WERI-Rb-1 (cell line): ENCODE measurements around the gene NAV2.

Experiments used
- DNase-seq: peaks from one replicate; pipeline ENCODE4 v3.0.0-alpha.2; 2020
- H3K27ac ChIP-seq: fragments of 250-450 bp; sonication (Bioruptor Pico); 2 replicates; pipeline ENCODE4 v1.5.1; 2020; ENCODE audit warnings: mild to moderate bottlenecking, moderate library complexity
- H3K27me3 ChIP-seq: fragments of 250-450 bp; sonication (Bioruptor Pico); 2 replicates; pipeline ENCODE4 v1.5.1; 2021; ENCODE audit warnings: mild to moderate bottlenecking, low read depth, moderate library complexity; ENCODE audit not compliant: insufficient read depth, severe bottlenecking
- H3K36me3 ChIP-seq: fragments of 250-450 bp; sonication (Bioruptor Pico); 2 replicates; pipeline ENCODE4 v1.5.1; 2020; ENCODE audit warnings: mild to moderate bottlenecking, moderate library complexity
- H3K4me3 ChIP-seq: 2 replicates; pipeline ENCODE4 v1.5.1; 2011; ENCODE audit warnings: low read depth, mild to moderate bottlenecking, control low read depth, low read length
- H3K9me3 ChIP-seq: fragments of 250-450 bp; sonication (Bioruptor Pico); 2 replicates; pipeline ENCODE4 v1.5.1; 2021; ENCODE audit warnings: mild to moderate bottlenecking, moderate library complexity; ENCODE audit not compliant: severe bottlenecking
- CTCF ChIP-seq: IDR thresholded peaks from 2 replicates; pipeline ENCODE4 v1.5.1; 2011; ENCODE audit warnings: low read depth, mild to moderate bottlenecking, control low read depth, inconsistent platforms, low read length

Gene NAV2

GRCh38 chr11:20114588-20114987, 402.0 kb downstream of the NAV2 start:
- no peaks in the 10 kb centered on the region for H3K9me3 ChIP-seq
- no peaks in the 10 kb centered on the region for H3K27me3 ChIP-seq
- H3K27ac ChIP-seq, result no peak overlapping the region
- H3K4me3 ChIP-seq, result no peak overlapping the region
- no peak for TF ChIP-seq CTCF
- H3K36me3 ChIP-seq, result peaks cover 91% of the 10 kb centered on the region
- DNase-seq, result no peak

- Histone ChIP-seq H3K36me3 (peaks cover 76% of the 10 kb centered on the region), H3K27me3 (no peaks in the 10 kb centered on the region), H3K9me3 (no peaks in the 10 kb centered on the region), H3K27ac (no peak overlapping the region), H3K4me3 (no peak overlapping the region)
- TF ChIP-seq CTCF, result no peak
- DNase-seq, result no peak
These were observed 404.2 kb downstream of the NAV2 start for GRCh38 chr11:20116825-20117224.

DNA sequence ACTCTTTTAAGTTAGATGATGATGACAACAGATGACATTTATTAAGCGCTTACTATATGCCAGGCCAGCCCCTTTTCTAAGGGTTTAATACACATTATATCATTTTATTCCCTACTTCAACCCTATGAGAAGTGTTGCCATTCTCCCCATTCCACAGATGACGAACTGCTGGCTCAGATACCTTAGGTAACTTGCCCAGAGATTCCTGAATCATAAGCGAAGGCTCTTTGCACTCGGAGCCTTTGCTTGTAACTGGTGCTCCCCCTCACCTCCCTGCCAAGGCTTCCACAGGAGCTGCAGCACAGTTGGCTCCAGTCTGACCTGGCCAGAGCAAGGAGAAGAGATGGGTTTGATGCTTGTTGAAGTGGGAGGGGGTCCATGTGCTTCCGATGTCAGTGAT, 404.7 kb downstream of the NAV2 start:
- DNase-seq, result no peak
- TF ChIP-seq CTCF, result no peak
- Histone ChIP-seq H3K4me3 (no peak overlapping the region), H3K27me3 (no peaks in the 10 kb centered on the region), H3K27ac (no peak overlapping the region), H3K9me3 (no peaks in the 10 kb centered on the region), H3K36me3 (peaks cover 72% of the 10 kb centered on the region)

DNA sequence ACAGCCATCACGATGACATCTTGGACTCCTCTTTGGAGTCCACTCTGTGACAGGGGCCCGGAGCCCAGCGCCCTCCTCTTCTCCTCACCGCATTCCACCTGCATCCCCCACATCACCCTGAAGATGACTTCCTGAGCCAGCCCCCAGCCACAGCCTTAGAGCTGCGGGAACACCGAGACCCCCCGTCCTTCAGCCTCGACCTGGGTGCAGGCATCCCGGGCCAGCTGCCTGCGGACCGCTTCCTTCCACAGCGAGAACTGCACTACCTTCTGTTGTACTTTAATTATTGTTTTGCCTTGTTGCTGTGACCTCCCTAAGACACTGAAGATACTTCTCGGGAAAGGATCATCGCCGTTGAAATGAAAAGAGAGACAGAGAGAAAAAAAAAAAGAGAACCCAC, 405.6 kb downstream of the NAV2 start:
- H3K4me3 ChIP-seq, result no peak overlapping the region
- no peak for TF ChIP-seq CTCF
- DNase-seq, result no peak

DNA sequence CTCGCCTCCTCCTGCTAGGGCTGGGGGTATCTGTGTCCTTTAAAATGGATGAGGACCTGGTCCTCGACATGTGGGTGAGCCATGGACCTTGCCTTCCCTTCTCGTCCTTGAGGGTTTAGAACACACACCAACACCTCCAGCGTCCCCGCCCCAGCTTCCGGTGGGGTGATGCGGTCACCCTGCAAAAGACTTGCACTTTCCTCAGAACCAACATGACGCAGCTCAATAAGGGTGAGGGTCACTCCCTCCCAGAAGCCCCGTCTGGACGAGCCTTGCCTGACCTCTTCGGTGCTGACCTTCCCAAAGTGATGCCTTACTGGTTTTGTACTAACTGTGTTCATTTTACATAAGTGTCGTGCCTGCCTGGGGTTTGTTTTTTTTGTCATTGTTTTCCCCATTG, 406.7 kb downstream of the NAV2 start:
- H3K27me3 ChIP-seq, result no peaks in the 10 kb centered on the region
- peaks cover 52% of the 10 kb centered on the region for H3K36me3 ChIP-seq
- TF ChIP-seq CTCF, result no peak

More for the DNA sequence above, 405.6 kb downstream of the NAV2 start:
- no peaks in the 10 kb centered on the region for H3K9me3 ChIP-seq
- H3K36me3 ChIP-seq, result peaks cover 63% of the 10 kb centered on the region
- H3K27ac ChIP-seq, result no peak overlapping the region
- no peaks in the 10 kb centered on the region for H3K27me3 ChIP-seq

GRCh38 chr11:20120134-20120925, 407.7 kb downstream of the NAV2 start:
- no peak for DNase-seq
- Histone ChIP-seq H3K27me3 (no peaks in the 10 kb centered on the region), H3K36me3 (peaks cover 42% of the 10 kb centered on the region), H3K9me3 (no peaks in the 10 kb centered on the region), H3K27ac (no peak overlapping the region), H3K4me3 (no peak overlapping the region)
- no peak for TF ChIP-seq CTCF

More for the DNA sequence above, 406.7 kb downstream of the NAV2 start:
- H3K27ac ChIP-seq, result no peak overlapping the region
- H3K9me3 ChIP-seq, result no peaks in the 10 kb centered on the region
- no peak overlapping the region for H3K4me3 ChIP-seq
- DNase-seq, result no peak
